ENCODE results near the gene LAMTOR5. TPM values are rescaled to one million over a fixed set of nuclear protein-coding genes. Genes with fewer than 3 reads are reported as not detected.

The LAMTOR5 gene
- total RNA-seq, 6 donors from 2014 or later, result 26.5 to 130 (median 89.9) TPM

DNA sequence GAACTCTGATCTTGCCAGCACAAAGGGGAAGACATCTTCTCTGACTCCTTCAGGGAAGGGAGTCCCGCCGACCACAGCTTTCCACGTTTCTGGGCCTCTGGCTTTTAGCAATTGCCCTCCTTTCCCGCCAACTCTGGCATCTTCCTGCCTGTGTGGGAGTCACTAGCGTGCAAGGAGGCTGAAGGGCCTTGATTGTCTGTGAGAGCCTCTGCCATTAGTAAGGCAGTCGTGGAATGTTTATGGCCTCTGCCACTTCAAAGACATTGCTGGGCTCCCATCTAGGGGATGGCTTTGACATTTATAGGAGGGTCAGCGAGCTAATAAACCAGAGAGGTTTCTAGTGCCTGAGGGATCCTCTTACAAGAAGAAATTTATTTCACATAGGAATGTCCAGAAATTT, 29.1 kb upstream of the LAMTOR5 start:
- no peak for DNase-seq
- 70 to 80% methylated on average over 7 of the region's 7 CpGs for WGBS, 2 donors

DNA sequence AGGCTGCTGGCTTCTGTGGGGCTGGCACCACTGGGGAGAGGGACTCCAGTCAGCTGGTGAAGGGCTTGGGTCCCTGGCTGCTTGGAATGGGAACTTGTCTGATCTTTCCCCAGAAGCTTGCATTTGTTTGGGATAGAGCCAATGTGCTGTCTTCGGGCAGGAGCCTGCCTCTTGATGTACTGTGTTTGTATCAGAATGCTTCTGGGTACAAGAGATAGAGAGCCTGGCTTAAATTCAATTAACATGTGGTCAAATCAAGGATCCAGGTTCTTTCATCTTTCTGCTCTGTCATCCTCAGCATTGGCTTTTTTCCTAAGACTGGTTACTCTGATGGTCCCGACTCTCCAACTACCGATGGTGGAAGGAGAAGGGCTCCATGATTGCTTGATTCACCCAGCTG, 27.5 kb upstream of the LAMTOR5 start:
- TF ChIP-seq POLR2A (IDR thresholded peaks at IDR 0.05), result no peak
- TF ChIP-seq, protein P1, sequence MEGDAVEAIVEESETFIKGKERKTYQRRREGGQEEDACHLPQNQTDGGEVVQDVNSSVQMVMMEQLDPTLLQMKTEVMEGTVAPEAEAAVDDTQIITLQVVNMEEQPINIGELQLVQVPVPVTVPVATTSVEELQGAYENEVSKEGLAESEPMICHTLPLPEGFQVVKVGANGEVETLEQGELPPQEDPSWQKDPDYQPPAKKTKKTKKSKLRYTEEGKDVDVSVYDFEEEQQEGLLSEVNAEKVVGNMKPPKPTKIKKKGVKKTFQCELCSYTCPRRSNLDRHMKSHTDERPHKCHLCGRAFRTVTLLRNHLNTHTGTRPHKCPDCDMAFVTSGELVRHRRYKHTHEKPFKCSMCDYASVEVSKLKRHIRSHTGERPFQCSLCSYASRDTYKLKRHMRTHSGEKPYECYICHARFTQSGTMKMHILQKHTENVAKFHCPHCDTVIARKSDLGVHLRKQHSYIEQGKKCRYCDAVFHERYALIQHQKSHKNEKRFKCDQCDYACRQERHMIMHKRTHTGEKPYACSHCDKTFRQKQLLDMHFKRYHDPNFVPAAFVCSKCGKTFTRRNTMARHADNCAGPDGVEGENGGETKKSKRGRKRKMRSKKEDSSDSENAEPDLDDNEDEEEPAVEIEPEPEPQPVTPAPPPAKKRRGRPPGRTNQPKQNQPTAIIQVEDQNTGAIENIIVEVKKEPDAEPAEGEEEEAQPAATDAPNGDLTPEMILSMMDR (IDR thresholded peaks at IDR 0.05), result no peak
- no peak for TF ChIP-seq POLR2AphosphoS5 (IDR thresholded peaks at IDR 0.05)
- no peak for TF ChIP-seq EP300 (IDR thresholded peaks at IDR 0.05)
- Histone ChIP-seq H3K27ac (no peak overlapping the region), H3K9me3 (no peaks in the 10 kb centered on the region), H3K36me3 (no peaks in the 10 kb centered on the region), H3K27me3 (no peaks in the 10 kb centered on the region), H3K4me3 (no peak overlapping the region), H3K4me1 (peaks cover 7 to 15% (median 14%) of the 10 kb centered on the region in 4 donors)
- DNase-seq (no peak), ATAC-seq (ENCODE audit: low FRiP score in 2 of 2) (no peak)
- WGBS, 2 donors, result 67 to 70% methylated on average over 3 of the region's 3 CpGs

More for the DNA sequence above, 29.1 kb upstream of the LAMTOR5 start:
- Histone ChIP-seq H3K9me3 (no peaks in the 10 kb centered on the region), H3K4me3 (no peak overlapping the region), H3K27me3 (no peaks in the 10 kb centered on the region), H3K36me3 (no peaks in the 10 kb centered on the region), H3K27ac (no peak overlapping the region), H3K4me1 (peaks cover 14 to 30% (median 23%) of the 10 kb centered on the region in 4 donors)
- ATAC-seq (ENCODE audit: low FRiP score in 2 of 2), result no peak
- TF ChIP-seq POLR2A (IDR thresholded peaks at IDR 0.05), result no peak
- no peak for TF ChIP-seq EP300 (IDR thresholded peaks at IDR 0.05)
- TF ChIP-seq POLR2AphosphoS5 (IDR thresholded peaks at IDR 0.05), result no peak
- TF ChIP-seq, protein P1 (IDR thresholded peaks at IDR 0.05), result no peak

DNA sequence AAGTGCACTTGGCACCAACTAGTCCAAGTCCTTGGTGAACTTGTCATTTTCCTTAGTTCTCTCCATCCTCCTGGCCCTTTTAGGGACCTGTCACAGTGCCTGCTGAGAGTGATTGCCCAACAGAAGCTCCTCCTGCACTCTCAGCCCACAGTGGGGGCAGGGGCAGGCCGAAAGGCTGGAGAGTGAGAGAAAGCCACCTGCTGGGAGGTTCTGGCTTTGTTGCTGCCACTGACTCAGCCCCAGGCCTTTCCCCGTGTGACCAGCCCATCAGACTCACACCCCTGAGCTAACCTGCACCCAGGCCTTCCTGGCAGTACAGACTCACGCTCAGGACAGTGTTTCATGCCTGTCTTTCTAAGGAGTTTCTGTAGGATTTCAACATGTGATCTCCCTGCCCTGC, 26.3 kb upstream of the LAMTOR5 start:
- no peak for TF ChIP-seq EP300 (IDR thresholded peaks at IDR 0.05)
- TF ChIP-seq, protein P1 (IDR thresholded peaks at IDR 0.05), result peak in 3 of 6 experiments; percentile 38 to 59 (median 38)
- TF ChIP-seq POLR2A (IDR thresholded peaks at IDR 0.05), result peak in 1 of 4 donors; percentile 25
- TF ChIP-seq POLR2AphosphoS5 (IDR thresholded peaks at IDR 0.05), result no peak
- 22 to 33% methylated on average over 3 of the region's 3 CpGs for WGBS, 2 donors
- peaks cover 7 to 15% (median 14%) of the 10 kb centered on the region in 4 donors for H3K4me1 ChIP-seq
- peak in 1 of 2 donors; percentile 90 for DNase-seq
- no peaks in the 10 kb centered on the region for H3K36me3 ChIP-seq
- peak overlapping the region in 2 of 4 donors; percentile 26 to 65 for H3K27ac ChIP-seq
- H3K9me3 ChIP-seq, result no peaks in the 10 kb centered on the region
- ATAC-seq (ENCODE audit: low FRiP score in 2 of 2), result peak; percentile 77 to 88
- no peaks in the 10 kb centered on the region for H3K27me3 ChIP-seq
- H3K4me3 ChIP-seq, result no peak overlapping the region

DNA sequence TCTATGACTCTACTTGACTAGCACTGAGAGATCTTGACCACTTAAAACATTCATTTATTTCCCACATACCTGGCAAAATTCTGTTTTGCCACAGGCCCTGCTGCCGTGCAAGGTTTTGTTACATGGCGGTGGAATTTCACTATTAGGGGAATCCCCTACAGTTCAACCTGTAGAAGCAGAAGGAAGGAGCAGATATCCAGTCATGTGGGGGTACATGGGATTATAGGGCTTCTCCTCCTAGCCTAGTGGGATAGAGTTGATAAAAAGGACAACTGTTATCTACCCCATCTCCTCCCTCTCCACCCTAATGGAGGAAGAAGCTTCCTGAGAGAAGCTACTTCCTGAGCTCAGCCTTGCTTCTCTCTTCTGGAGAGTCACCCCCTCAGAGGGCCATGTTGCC, 25.7 kb upstream of the LAMTOR5 start:
- TF ChIP-seq EP300 (IDR thresholded peaks at IDR 0.05) (no peak), POLR2A (IDR thresholded peaks at IDR 0.05) (no peak), POLR2AphosphoS5 (IDR thresholded peaks at IDR 0.05) (no peak)
- TF ChIP-seq, protein P1 (IDR thresholded peaks at IDR 0.05), result no peak
- no peak for DNase-seq
- ATAC-seq (ENCODE audit: low FRiP score in 2 of 2), result peak in 1 of 2 donors; percentile 7
- no peaks in the 10 kb centered on the region for H3K36me3 ChIP-seq
- 51 to 79% methylated on average over 2 of the region's 2 CpGs for WGBS, 2 donors
- H3K4me1 ChIP-seq, result peaks cover 7 to 15% (median 14%) of the 10 kb centered on the region in 4 donors
- no peaks in the 10 kb centered on the region for H3K9me3 ChIP-seq
- H3K27ac ChIP-seq, result peak overlapping the region in 2 of 4 donors; percentile 26 to 65
- no peaks in the 10 kb centered on the region for H3K27me3 ChIP-seq
- H3K4me3 ChIP-seq, result no peak overlapping the region

DNA sequence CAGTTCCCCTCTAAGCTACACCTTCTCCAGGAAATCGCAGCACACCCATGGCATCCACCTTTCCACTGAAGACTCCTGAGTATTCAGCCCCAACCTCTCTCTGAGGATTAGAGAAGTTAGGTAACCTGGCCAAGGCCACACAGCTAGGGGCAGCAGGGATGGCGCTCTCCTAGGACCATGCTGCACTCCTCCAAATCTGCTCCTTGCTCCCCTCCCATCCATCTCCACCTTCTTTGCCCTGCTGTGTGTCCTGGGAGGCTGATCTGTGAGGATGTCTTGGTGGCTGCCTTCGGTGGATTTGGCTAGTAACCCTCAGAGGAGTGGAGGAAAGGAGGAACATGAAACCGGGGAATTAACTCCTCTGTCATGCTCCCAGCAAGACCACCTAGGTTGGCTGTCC, 23.4 kb upstream of the LAMTOR5 start:
- no peak for DNase-seq
- TF ChIP-seq EP300 (IDR thresholded peaks at IDR 0.05) (no peak), POLR2AphosphoS5 (IDR thresholded peaks at IDR 0.05) (no peak), POLR2A (IDR thresholded peaks at IDR 0.05) (no peak)
- TF ChIP-seq, protein P1 (IDR thresholded peaks at IDR 0.05), result no peak
- Histone ChIP-seq H3K4me1 (peaks cover 7 to 16% (median 14%) of the 10 kb centered on the region in 4 donors), H3K36me3 (no peaks in the 10 kb centered on the region), H3K27ac (no peak overlapping the region), H3K27me3 (no peaks in the 10 kb centered on the region), H3K4me3 (no peak overlapping the region), H3K9me3 (no peaks in the 10 kb centered on the region)
- 81 to 92% methylated on average over 4 of the region's 4 CpGs for WGBS, 2 donors
- no peak for ATAC-seq (ENCODE audit: low FRiP score in 2 of 2)
